ENCODE results near the gene TCHHL1.

TCHHL1 gene

GRCh38 chr1:152067150-152067549 lies 21.7 kb downstream of the TCHHL1 start:
- TF ChIP-seq CTCF (conservative IDR thresholded peaks at IDR 0.05; ENCODE audit: low read length), result no peak
- DNase-seq (ENCODE audit: low read depth), result no peak
- H3K4me3 ChIP-seq (ENCODE audit: low read length), result no peak overlapping the region

- DNase-seq (ENCODE audit: low read depth), result no peak
- no peak for TF ChIP-seq CTCF (conservative IDR thresholded peaks at IDR 0.05; ENCODE audit: low read length)
- no peak overlapping the region for H3K4me3 ChIP-seq (ENCODE audit: low read length)
Measured at GRCh38 chr1:152061952-152062351, 26.9 kb downstream of the TCHHL1 start.

GRCh38 chr1:152053375-152053774 lies 35.5 kb downstream of the TCHHL1 start:
- no peak for TF ChIP-seq CTCF (conservative IDR thresholded peaks at IDR 0.05; ENCODE audit: low read length)
- DNase-seq (ENCODE audit: low read depth), result no peak
- no peak overlapping the region for H3K4me3 ChIP-seq (ENCODE audit: low read length)

- H3K4me3 ChIP-seq (ENCODE audit: low read length), result no peak overlapping the region
- TF ChIP-seq CTCF (conservative IDR thresholded peaks at IDR 0.05; ENCODE audit: low read length), result peak; percentile 87
- DNase-seq (ENCODE audit: low read depth), result peak; percentile 73
Measured at GRCh38 chr1:152052606-152053005, 36.3 kb downstream of the TCHHL1 start.

- DNase-seq (ENCODE audit: low read depth), result peak; percentile 37
- TF ChIP-seq CTCF (conservative IDR thresholded peaks at IDR 0.05; ENCODE audit: low read length), result no peak
- H3K4me3 ChIP-seq (ENCODE audit: low read length), result no peak overlapping the region
Measured at GRCh38 chr1:152050886-152051675, 37.8 kb downstream of the TCHHL1 start.

- no peak for TF ChIP-seq CTCF (conservative IDR thresholded peaks at IDR 0.05; ENCODE audit: low read length)
- no peak overlapping the region for H3K4me3 ChIP-seq (ENCODE audit: low read length)
- DNase-seq (ENCODE audit: low read depth), result peak; percentile 81
Measured at GRCh38 chr1:152049291-152050083, 39.4 kb downstream of the TCHHL1 start.

All from AG10803 (cell line).